Esophagus squamous epithelium (tissue), 4 donors: Measurements from ENCODE around the gene LPAR1.

ENCODE experiments used
- POLR2A ChIP-seq, 4 donors: fragments of 450-650 bp; IDR thresholded peaks; one replicate each; pipeline ENCODE4 v1.6.1; 2017; ENCODE audit warnings: antibody characterized with exemption in 4 of 4, mild to moderate bottlenecking in 4 of 4, moderate library complexity in 3 of 4
- TF ChIP-seq, protein P1 (sequence below), 6 experiments: fragments of 450-650 bp in 4 of 6; fragments of 200-600 bp in 2 of 6; sonication (generic) in 2 of 6; IDR thresholded peaks; one replicate each; pipeline ENCODE4 v1.5.1; 2016 to 2019; ENCODE audit warnings: antibody characterized with exemption in 6 of 6, mild to moderate bottlenecking in 4 of 6, moderate library complexity in 4 of 6

- TF ChIP-seq, protein P1, sequence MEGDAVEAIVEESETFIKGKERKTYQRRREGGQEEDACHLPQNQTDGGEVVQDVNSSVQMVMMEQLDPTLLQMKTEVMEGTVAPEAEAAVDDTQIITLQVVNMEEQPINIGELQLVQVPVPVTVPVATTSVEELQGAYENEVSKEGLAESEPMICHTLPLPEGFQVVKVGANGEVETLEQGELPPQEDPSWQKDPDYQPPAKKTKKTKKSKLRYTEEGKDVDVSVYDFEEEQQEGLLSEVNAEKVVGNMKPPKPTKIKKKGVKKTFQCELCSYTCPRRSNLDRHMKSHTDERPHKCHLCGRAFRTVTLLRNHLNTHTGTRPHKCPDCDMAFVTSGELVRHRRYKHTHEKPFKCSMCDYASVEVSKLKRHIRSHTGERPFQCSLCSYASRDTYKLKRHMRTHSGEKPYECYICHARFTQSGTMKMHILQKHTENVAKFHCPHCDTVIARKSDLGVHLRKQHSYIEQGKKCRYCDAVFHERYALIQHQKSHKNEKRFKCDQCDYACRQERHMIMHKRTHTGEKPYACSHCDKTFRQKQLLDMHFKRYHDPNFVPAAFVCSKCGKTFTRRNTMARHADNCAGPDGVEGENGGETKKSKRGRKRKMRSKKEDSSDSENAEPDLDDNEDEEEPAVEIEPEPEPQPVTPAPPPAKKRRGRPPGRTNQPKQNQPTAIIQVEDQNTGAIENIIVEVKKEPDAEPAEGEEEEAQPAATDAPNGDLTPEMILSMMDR (IDR thresholded peaks at IDR 0.05): no peak
- no peak for TF ChIP-seq POLR2A (IDR thresholded peaks at IDR 0.05)
Observed at GRCh38 chr9:111052791-111053190, 14.5 kb upstream of the LPAR1 start.
